Measurements from ENCODE around the gene TPX2.

- TF ChIP-seq OSR2 (tag by site-specific recombination; IDR thresholded peaks at IDR 0.05) = no peak
- no peak for TF ChIP-seq CTCF (tag by site-specific recombination; IDR thresholded peaks at IDR 0.05)
- no peak for TF ChIP-seq REST (tag by site-specific recombination; IDR thresholded peaks at IDR 0.05)
- TF ChIP-seq MEIS1 (CRISPR knock-in tag; IDR thresholded peaks at IDR 0.05; ENCODE audit: borderline replicate concordance) = no peak
These were observed 45.7 kb upstream of the TPX2 start for GRCh38 chr20:31693402-31693801.
